NCI-H748 treated with DMSO at 0.1 percent for 48 hours (cell line): Measurements from ENCODE around the gene ARHGAP22.

Experiments used
- DNase-seq: peaks from one replicate; lab custom pipeline; 2025; lab: John Stamatoyannopoulos, UW

The ARHGAP22 gene

DNA sequence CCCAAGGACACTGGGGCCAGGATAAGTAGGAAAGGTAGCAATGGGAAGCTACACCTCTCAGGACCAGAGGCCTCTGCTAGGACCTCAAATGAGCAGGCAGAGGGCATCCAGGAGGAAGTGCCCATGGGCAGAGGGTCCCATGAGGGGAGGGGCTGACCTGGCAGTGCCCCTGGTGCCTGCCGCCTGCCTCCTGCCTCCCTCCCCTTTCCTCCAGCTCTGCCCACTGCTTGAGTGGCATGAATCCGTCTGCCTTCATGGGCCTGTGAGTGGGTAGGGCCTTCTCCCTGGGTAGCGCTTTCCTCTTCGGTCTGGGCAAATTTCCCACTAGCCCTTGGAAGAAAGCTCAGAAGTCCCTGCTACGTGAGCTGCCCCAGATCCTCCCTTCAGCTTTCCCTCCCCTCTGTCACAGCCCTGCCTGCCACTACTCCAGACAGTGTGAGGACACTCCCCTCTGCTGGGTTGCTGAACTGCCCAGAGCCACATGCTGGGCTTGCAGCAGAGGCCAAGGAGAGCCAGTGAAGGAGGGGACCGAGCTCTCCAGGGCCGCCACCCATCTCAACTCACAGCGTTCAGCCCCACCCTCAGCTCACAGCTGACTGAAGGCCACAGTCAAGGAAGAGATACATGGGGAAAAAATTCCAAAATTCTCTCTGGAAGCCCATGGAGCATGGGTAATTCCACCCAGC lies 141.4 kb downstream of the ARHGAP22 start:
- DNase-seq, result no peak

DNA sequence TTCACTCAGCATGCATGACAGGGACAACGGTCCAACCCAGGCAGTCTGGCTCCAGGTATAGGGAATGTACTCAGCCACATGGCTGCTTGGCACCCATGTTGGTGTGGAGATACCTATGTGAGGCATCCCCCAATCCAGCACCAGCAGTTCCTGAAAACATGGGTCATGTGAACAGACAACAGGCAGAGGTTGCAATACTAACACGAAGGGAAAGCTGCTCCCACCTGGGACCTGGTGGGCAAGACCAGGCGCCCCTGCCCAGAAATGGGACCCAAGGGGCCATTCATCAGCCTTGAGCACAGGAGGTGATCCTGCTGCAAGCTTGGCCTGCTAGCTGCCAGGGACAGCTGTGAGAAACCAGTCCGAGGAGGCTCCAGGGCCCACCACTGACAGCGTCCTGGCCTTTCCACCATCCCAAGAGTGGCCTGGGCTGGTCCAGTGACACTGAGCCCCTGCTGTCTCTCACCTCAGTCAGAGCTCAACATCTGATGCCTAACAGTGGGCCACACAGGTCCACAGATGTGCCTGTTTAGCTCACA lies 142.3 kb downstream of the ARHGAP22 start:
- no peak for DNase-seq

DNA sequence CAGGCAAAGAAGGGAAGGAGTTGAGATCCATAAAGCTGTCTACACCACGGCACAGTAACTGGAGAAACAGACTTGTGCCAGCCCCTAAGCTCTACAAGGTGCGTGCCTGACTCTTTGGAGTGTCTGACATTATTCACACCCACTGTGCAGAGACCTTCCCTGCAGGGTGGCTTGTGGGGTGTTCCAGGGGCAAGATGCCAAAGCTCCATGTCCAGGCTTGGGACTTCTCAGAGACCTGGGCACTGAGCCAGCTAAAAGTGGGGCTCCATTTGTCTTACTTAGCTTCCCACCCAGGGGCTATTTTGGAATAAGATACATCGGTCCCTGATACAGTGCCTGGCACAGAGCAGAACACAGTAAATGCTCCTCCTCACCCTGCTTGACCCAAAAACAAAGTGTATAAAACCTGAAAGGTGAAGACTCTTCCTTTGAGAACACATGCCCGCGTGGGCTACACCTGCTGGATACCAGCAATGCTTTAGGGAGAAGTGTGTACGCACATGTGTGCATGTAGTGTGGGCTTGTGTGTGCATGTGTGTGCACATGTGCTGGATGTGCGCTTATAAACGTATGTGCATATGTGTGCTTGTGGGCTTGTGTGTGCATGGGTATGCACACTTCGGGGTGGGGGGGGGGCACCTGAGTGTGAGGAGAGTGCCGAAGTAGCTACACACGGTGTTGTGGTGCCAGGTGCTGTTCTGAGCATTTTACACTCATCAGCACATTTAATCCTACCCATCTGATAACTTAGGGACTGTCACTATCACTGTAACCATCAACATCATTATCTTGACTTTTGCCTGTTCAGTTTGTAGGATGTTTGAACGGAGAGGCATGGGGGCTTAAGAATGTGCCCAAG lies 143.0 kb downstream of the ARHGAP22 start:
- no peak for DNase-seq

DNA sequence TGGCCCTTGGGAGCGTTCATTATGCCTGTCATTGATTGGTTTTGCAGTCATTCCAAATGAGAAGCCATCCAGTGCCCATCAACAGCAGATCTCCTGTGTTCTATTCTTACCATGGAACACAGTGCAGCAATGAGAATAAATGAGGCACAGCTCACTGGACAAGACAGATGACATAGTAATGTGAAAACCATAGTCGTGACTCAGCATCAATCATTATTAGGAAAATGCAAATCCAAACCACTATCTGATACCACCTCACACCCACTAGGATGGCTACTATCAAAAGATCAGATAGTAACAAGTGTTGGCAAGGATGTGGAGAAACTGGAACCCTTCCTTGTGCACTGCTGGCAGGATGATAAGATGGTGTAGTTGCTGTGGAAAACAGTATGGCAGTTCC lies 144.7 kb downstream of the ARHGAP22 start:
- no peak for DNase-seq

DNA sequence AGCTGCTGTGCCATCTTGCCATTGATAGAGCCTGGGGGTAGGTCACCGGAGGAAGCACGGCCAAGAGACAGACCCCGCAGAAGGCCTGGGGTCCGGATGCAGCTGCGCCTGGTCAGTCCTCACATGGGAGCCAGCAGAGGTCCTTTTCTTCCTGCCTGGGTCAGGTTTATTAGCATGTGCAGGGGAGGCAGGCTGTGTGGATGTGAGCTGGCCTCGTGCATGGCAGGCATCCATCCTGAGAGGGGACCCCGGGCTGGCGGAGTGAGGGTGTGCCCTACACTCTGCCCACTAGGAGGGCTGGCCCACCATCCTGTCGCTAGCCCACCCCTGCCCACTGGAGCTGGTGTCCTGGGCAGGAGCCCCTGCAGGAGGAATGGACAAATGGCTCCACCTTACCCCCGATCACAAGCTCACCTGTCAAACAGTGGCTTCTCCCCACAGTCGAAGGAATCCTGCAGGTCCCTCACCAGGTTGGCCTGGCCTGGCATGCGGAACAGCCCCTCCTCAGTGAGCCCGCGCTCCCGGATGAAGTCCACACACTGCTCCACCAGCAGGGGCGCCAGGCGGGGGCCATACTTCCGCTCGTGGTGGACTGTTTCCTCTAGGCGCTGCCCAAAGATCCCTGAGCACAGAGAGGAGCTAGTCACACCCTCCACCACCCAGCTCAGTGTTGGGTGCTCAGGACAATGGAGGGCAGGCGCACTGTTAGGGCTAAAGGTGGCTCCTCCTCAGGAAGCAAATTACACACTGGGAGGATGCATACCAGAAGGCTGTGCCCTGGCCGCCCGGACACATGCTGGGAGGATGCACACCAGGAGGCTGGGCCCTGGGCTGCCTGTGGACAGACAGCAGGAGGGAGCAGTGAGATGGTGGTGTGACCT lies 145.4 kb downstream of the ARHGAP22 start:
- DNase-seq, result no peak

DNA sequence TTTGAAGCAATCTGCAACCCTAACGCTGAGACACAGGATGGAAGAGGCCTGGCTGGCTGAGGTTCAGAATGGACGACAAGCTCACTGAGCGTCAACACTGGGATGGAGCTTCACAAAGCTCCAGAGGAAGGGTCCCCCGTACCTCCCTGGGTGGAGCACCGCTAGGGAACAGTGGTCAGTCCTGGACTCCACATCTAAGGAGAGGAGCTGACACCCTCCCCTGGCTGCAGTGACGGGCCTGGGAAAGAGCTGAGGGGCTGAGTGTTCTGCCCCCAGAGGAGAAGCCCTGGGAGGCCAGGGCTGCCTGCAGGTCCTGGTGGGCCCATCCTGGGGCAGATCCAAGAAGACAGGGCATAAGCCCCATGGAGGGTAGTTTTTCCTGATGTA lies 146.2 kb downstream of the ARHGAP22 start:
- no peak for DNase-seq

DNA sequence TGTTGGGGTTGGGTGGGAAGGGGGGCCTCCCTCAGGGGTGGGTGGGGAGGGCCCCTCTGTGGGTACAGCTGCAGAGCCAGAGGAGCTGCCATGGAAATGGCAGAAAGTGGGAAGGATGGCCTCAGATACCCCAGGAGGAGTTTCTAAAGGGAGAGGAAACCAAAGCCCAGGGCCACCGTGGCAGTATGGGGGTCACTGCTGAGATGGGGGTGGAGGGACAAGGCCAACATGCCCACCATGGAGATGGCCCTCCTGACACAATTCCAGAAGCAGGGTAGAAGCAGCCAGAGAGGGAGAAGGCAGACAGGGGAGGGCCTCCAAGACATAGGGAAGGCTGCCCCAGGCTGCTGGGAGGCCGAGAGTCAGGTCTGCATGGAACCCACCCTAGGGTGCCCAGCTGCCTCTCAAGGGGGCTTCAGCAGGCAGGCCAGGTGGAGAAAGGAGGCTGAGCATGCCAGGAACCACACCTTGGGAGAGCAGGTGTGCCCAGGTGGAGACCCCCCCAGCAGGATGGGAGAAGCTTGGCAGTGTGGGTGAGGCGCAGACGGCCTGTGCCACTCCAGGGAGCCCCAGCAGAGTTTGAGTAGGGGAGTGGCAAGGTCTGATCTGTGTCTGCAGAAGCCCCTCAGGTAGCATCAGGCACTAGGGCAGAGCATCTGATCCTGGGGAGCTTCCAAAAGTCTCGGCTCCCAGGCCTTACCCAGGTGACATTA lies 146.8 kb downstream of the ARHGAP22 start:
- DNase-seq, result no peak

DNA sequence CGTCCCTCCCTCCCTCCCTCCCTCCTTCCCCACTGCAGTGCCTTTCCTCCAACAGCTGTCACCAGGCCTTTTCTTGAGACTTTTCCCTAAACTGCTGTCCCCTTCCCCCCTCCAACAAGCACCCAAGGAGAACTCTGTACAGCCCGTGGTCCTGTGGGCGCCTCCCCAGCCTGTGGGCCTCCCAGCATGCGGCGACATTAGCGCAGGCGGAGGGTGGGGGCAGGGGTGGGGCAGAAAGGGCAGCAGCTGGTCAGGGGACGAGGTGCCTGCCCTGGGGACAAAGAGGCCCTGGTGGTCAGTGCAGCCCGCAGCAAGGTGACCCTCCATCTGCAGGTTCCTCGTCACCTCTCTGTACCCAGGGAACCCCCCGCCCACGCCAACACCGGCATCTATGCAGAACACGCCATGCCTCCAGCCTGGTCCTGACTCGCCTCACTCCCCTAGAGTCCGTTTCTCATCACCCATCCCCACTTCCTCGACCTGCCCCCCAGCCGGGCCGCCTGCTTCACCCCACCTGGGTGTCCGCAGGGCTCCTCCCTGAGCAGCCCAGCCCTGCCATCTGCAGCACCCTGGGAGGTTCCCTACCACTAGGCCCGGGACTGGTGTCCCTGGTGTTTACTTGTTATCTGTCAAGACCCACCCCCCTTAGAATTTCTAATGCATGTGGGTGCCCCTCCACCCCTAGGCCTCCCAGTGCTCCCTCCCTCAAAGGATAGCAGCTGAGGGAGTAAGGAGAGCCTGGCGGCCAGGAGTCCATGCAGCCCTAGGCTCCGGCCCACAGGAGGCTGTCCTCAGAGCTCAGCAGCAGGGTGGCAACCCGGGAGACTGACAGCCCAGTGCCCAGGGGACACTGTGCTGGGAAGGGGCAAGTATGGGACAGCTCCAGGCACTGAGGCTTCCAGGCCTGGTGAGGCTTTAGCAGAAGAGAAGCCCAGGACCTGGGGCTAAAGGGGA lies 147.8 kb downstream of the ARHGAP22 start:
- DNase-seq, result no peak

DNA sequence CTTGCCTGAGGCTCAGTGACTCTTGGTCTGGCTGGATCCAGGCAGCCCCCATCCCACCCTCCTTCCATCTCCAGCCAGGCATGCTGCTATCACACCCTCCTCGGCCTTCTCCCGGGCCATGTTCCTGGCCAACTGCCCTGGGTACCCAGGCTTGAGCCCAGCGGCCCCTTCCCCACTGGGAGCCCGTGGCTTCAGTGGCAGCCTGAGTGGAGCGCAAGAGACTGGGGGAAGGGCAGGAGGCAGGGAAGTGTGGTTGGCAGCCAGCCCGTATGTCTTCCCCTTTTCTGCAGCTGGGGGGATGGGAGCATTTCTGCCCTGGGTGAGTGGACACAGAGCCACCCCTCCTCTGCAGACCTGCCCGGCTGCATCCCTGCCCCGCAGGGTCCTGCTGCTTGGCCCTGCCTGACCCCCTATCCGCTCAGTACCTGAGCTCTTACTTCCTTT lies 148.5 kb downstream of the ARHGAP22 start:
- no peak for DNase-seq

DNA sequence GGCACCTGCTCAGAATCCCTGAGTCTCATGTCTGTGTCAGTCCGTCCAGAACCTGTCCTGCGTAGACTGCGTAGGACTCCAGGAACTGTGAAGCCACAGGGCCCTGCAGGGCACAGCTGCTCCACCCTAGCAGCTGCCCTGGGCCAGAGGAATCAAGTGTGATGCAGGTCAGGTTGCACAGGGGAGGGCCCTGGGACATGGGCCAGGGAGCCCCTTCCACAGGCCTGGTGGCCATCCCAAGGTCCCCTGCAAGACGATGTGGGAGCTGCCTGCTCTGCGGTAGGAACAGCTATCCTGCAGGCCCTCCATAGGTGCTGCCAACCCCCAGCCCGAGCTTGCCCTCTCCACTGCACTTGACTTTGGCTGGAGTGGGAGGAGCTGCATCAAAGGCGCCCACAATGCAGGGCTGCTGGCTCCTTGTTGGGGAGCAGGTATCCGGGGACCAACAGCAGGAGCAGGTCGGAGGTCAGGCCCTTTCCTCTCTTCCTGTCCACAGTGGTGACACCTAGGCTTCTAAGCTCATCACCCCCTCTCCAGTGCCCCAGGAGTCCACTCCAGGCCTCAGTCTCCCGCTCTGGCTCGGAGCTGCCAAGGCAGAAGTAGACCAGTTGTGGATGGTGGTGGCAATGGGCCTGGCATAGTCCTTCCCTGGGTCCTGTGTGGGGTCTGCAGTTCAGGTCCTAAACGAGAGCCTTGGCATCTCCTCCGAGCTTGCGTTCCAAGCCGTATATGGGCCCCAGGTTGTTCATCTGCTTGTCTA lies 149.3 kb downstream of the ARHGAP22 start:
- DNase-seq, result no peak

DNA sequence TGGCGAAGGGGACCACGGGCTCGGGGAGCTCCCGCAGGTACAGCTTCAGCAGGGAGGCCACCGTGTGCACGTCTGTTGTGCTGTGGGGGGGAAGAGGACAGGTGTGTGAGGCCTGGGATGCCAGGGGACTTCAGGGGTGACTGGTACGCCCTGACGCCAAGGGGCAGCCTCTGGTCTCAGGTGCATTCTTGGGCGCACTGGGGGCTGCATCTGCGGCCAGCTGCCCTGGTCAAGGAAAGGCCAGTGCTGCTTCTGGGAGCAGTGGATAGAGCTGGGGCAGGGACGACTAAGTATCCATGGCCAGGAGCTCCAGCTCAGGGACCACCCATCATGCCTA lies 149.8 kb downstream of the ARHGAP22 start:
- DNase-seq, result no peak

DNA sequence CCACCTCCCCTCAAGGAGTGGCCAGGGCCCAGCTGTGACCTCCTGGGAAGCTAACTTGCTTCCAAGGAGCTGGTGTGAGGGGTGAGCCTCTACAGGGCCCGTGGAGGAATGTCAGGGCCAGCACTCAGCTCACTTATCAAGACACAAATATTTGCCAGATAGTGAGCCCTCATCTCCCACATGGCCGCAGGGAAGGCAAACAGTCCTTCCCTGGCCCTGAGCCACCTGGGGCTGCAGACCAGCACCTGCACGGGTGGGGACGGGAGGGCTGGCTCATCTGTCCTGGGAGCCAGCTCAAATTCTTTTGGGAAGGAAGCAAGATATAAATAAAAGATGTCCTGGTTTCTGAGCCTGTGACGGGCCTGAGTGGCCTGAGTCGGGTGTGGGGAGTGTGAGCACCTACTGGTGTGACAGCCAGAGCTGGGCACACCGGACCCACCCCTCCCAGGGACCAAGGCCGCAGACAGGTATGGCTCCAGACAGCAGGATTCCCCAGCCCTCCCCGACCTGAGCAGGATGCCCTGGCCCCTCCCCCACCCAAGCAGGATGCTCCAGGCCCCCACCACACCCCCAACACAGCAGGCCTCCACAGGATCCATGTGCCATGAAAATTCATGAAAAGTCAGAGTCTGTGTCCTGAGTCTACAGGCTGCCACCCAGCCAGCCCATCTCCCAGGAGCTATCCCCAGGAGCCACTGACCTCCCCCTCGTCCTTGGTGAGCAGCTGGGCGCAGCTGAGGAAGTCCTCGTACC lies 150.4 kb downstream of the ARHGAP22 start:
- no peak for DNase-seq

DNA sequence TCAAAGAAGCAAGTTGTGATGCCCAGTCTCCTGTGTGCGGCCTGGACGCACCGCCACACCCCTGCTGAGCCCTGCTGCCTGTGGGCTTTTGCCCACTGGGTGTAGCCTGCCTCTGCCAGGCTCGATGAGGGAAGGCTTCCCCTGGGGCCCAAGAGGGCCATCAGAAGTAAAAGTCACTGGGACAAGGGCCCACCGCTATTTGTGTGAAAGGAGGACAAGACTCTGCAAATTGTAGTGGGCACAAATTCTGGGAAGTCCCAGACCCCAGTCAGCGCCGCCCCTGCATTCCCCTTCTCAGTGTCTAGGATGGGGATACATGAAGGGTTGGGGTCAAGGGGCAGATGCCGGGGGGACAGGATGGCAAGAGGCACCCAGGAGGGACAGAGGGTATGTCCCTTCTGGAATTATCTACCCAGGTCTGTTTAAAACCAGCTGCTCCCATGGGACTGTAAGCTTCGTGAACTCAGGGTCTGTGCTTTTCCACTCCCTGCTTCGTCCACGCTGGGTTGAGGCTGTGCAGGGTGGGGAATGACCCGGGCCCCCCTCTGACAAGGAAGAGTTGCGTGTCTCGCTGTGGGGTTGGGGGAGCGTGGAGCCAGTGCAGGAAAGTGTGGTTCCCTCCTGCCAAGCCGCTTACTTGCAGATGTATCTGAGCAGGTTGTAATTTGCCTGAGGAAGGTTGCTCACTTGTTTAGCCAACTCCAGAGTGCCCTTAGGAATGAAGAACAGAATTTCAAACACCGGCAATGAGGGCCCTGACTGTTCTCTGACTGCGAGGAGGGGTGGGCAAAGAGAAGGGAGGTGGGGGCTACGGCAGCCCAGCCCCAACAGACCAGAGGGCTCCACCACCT lies 151.2 kb downstream of the ARHGAP22 start:
- no peak for DNase-seq

DNA sequence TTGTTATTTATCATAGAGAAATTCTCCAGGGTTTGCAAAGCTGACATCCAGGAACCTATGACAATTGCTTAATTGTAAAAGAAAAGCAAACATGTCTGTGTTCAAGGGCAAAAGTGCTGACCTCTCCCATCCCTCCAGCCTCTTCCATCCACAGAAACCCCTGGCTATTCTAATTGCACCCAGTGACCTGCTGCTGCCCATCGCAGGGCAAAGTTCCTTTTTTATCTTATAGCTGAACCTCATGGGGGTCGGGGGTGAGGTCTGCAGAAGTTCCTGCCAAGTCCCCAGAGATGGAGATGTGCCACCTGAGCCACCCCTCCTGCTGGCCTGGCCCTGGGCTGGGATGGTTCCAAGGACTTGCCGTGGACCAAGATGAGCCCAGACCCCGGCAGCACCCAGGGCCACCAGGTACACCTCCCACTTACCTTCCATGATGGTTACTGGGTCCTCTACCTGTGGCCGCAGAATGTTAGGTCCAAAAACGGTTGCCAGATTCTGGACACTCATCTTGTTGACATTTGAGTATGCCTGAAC lies 151.9 kb downstream of the ARHGAP22 start:
- no peak for DNase-seq

DNA sequence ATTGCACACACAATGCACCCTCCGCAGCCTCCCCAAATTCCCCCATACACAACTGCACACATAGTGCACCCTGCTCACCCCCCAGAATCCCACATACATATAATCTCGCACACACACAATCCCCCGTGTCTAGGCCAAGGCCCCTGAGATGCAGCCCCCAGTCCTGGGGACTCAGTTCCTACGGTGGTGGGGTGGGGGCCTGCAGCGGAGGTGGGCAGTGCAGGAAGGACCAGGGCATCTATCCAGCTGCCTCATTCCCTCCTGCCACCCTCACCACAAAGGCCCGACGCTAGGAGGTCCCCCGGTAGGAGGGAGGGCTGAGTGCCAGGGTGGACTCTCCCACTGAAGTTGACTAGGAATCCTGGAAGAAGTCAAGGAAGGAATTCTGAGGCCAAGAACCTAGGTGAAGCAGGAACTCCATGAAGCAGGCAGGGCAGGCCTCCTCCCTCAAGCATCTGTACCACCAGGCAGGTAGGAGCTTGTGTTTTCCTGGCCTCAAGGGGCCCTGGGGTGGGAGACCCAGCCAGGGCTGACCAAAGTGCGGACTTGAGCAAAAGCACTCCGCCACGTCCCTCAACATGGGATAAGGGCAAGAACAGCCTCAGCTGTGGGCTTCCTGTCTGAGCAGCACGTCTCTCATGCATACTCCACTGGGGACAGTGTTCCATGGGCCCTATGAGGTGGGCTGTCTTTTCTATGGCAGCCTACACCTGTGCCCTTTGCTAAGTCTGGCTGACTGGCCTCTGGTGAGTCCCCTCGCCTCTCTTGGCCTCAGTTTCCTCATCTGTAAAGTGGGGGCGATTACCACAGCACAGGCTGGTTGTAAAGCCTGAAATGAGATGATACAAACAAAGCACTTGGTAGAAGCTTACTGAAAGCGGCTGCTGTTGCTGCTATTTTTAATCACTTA lies 152.6 kb downstream of the ARHGAP22 start:
- no peak for DNase-seq

DNA sequence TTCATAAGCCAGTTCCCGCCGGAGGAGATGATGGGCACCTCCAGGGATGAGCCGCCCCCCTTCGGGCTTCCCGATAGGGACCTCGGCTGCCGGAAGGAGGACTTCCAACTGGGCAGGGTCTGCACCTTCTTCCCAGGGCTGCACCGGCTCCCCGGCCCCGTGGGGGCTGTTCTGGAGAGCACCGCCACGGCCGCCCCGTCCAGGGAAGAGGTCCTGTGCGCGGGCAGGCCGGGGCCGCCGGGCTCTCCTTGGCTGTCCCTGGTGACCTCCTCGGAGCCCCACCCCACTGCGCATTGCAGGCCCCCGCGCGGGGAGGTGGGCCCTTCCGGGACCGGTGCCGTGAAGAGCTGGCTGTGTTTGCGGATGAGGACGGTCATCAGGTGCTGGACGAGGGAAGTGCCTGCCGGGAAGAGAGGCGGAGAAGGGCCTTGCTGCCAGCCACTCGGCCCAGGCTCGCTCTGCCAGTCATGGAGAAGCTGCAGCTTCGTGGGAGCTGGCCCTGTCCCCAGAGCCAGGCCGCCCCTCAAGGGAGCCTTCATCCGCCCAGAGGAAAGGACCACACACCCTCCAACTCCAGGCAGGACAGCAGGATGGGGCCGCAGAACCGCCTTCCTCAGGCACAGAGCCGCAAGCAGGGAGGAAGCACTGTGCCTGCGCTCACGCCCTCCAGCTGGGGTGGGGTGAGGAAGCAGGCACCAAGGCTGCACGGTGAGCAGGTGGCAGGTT lies 154.0 kb downstream of the ARHGAP22 start:
- no peak for DNase-seq
